H9 (cell line): ENCODE measurements around the gene TMEM191B. TPM values are rescaled to one million over a fixed set of nuclear protein-coding genes. Genes with fewer than 3 reads are reported as not detected.
"Not testable (repeated sequence)": the region's sequence is repeated elsewhere in the genome, so short reads cannot be mapped to it uniquely, and the experiment has no call there.

Source experiments
- DNase-seq: peaks from one replicate; pipeline ENCODE4 v3.0.0-alpha.2; 2017
- H2AFZ ChIP-seq: one replicate; pipeline ENCODE4 v1.6.1; 2013; ENCODE audit warnings: mild to moderate bottlenecking, low read length, control low read depth, moderate library complexity
- H2AK5ac ChIP-seq: 2 replicates; pipeline ENCODE4 v1.6.1; 2013; ENCODE audit warnings: low read length, control low read depth, mixed read lengths; ENCODE audit not compliant: insufficient read length
- H2BK120ac ChIP-seq: one replicate; pipeline ENCODE4 v1.6.1; 2013; ENCODE audit warnings: low read depth, mild to moderate bottlenecking, low read length, control low read depth, inconsistent platforms; ENCODE audit not compliant: poor library complexity, severe bottlenecking
- H2BK12ac ChIP-seq: 2 replicates; pipeline ENCODE4 v1.6.1; 2013; ENCODE audit warnings: low read length, control low read depth, mixed read lengths, low read depth; ENCODE audit not compliant: insufficient read length
- H2BK15ac ChIP-seq: 2 replicates; pipeline ENCODE4 v1.6.1; 2013; ENCODE audit warnings: low read depth, low read length, control low read depth
- H2BK20ac ChIP-seq: one replicate; pipeline ENCODE4 v1.6.1; 2013; ENCODE audit warnings: low read depth, mild to moderate bottlenecking, low read length, control low read depth, inconsistent platforms; ENCODE audit not compliant: poor library complexity, severe bottlenecking
- H2BK5ac ChIP-seq: 2 replicates; pipeline ENCODE4 v1.6.1; 2013; ENCODE audit warnings: low read length, control low read depth, mixed read lengths; ENCODE audit not compliant: insufficient read length
- H3K14ac ChIP-seq: 2 replicates; pipeline ENCODE4 v1.6.1; 2013; ENCODE audit warnings: low read length, control low read depth; ENCODE audit not compliant: insufficient read depth
- H3K18ac ChIP-seq: 2 replicates; pipeline ENCODE4 v1.6.1; 2013; ENCODE audit warnings: low read depth, mild to moderate bottlenecking, mixed read lengths, low read length, control low read depth; ENCODE audit not compliant: insufficient read length
- H3K23ac ChIP-seq: 2 replicates; pipeline ENCODE4 v1.6.1; 2013; ENCODE audit warnings: low read length, control low read depth, mixed read lengths, low read depth; ENCODE audit not compliant: insufficient read length
- H3K23me2 ChIP-seq: 2 replicates; pipeline ENCODE4 v1.6.1; 2013; ENCODE audit warnings: low read depth, mild to moderate bottlenecking, mixed read lengths, low read length, control low read depth; ENCODE audit not compliant: insufficient read length, poor library complexity, severe bottlenecking
- H3K27ac ChIP-seq: 2 replicates; pipeline ENCODE4 v1.5.1; 2013; ENCODE audit warnings: low read length, control low read depth, mixed read lengths, low read depth; ENCODE audit not compliant: insufficient read length
- H3K27me3 ChIP-seq: 2 replicates; pipeline ENCODE4 v1.6.1; 2013; ENCODE audit warnings: low read length, control low read depth, inconsistent platforms; ENCODE audit not compliant: insufficient read depth
- H3K4ac ChIP-seq: 2 replicates; pipeline ENCODE4 v1.6.1; 2013; ENCODE audit warnings: low read depth, mild to moderate bottlenecking, control low read depth, inconsistent platforms, low read length, moderate library complexity
- H3K4me1 ChIP-seq: 2 replicates; pipeline ENCODE4 v1.6.1; 2013; ENCODE audit warnings: low read length, control low read depth, inconsistent platforms; ENCODE audit not compliant: insufficient read depth
- H3K4me2 ChIP-seq: 2 replicates; pipeline ENCODE4 v1.6.1; 2013; ENCODE audit warnings: low read length, control low read depth, mixed read lengths; ENCODE audit not compliant: insufficient read length, insufficient read depth
- H3K56ac ChIP-seq: 2 replicates; pipeline ENCODE4 v1.6.1; 2013; ENCODE audit warnings: low read depth, mild to moderate bottlenecking, mixed read lengths, low read length, control low read depth; ENCODE audit not compliant: insufficient read length
- H3K79me1 ChIP-seq: 2 replicates; pipeline ENCODE4 v1.6.1; 2013; ENCODE audit warnings: low read depth, mild to moderate bottlenecking, moderate library complexity, low read length, control low read depth, inconsistent platforms; ENCODE audit not compliant: insufficient read depth, poor library complexity, severe bottlenecking
- H3K79me2 ChIP-seq: 2 replicates; pipeline ENCODE4 v1.6.1; 2013; ENCODE audit warnings: low read length, control low read depth, inconsistent platforms; ENCODE audit not compliant: insufficient read depth
- H3K9ac ChIP-seq: 2 replicates; pipeline ENCODE4 v1.6.1; 2013; ENCODE audit warnings: low read length, control low read depth, mixed read lengths; ENCODE audit not compliant: insufficient read length; ENCODE audit errors: extremely low read depth
- H3K9me3 ChIP-seq: one replicate; pipeline ENCODE4 v1.6.1; 2013; ENCODE audit warnings: low read depth, low read length, inconsistent platforms; ENCODE audit not compliant: control insufficient read depth
- H3T11ph ChIP-seq: one replicate; pipeline ENCODE4 v1.6.1; 2013; ENCODE audit warnings: mild to moderate bottlenecking, low read length, control low read depth, inconsistent platforms
- H4K20me1 ChIP-seq: one replicate; pipeline ENCODE4 v1.6.1; 2013; ENCODE audit not compliant: control insufficient read depth, insufficient read length, insufficient read depth
- H4K5ac ChIP-seq: 2 replicates; pipeline ENCODE4 v1.6.1; 2013; ENCODE audit warnings: low read depth, mild to moderate bottlenecking, mixed read lengths, low read length, control low read depth; ENCODE audit not compliant: insufficient read length
- H4K8ac ChIP-seq: replicated peaks from 2 replicates; pipeline ENCODE4 v1.6.1; 2013; ENCODE audit warnings: low read length, control low read depth, mixed read lengths, low read depth; ENCODE audit not compliant: insufficient read length
- H4K91ac ChIP-seq: 2 replicates; pipeline ENCODE4 v1.6.1; 2013; ENCODE audit warnings: low read depth, mild to moderate bottlenecking, moderate library complexity, mixed read lengths, low read length, control low read depth; ENCODE audit not compliant: insufficient read length
- H3K27ac Mint-ChIP-seq, 3 experiments: 2 replicates in 2 of 3; 3 replicates in 1 of 3; pipeline ENCODE4 v1.8.0; 2020 to 2021; ENCODE audit warnings: mixed read lengths in 3 of 3, mild to moderate bottlenecking in 1 of 3, moderate library complexity in 1 of 3
- H3K27me3 Mint-ChIP-seq: 2 replicates; pipeline ENCODE4 v1.8.0; 2021; ENCODE audit warnings: low read depth, mild to moderate bottlenecking, moderate library complexity, mixed read lengths
- H3K36me3 Mint-ChIP-seq, 3 experiments: 2 replicates in 2 of 3; 3 replicates in 1 of 3; pipeline ENCODE4 v1.8.0; 2020 to 2021; ENCODE audit warnings: low read depth in 3 of 3, mixed read lengths in 3 of 3; ENCODE audit not compliant: insufficient read depth in 1 of 3
- H3K4me1 Mint-ChIP-seq, 2 experiments: 2 replicates each; pipeline ENCODE4 v1.8.0; 2020; ENCODE audit warnings: mixed read lengths in 2 of 2
- H3K4me3 Mint-ChIP-seq, 2 experiments: 2 replicates in 1 of 2; 3 replicates in 1 of 2; pipeline ENCODE4 v1.8.0; 2020 to 2021; ENCODE audit warnings: mild to moderate bottlenecking in 2 of 2, mixed read lengths in 2 of 2, moderate library complexity in 1 of 2
- H3K9me3 Mint-ChIP-seq, 2 experiments: 2 replicates in 1 of 2; 3 replicates in 1 of 2; pipeline ENCODE4 v1.8.0; 2020; ENCODE audit warnings: mild to moderate bottlenecking in 2 of 2, mixed read lengths in 2 of 2, moderate library complexity in 1 of 2
- WGBS: extraction: QIAGEN DNeasy Blood & Tissue Kit; methylation state at CpG from one replicate; pipeline ENCODE4 v1.1.7; 2013; ENCODE audit warnings: missing lambda C conversion rate, low lambda C conversion rate, mixed read lengths; ENCODE audit not compliant: insufficient read length; ENCODE audit errors: extremely low coverage; 5-methylcytosine and 5-hydroxymethylcytosine counted together
- total RNA-seq: library from RNA; stranded (reverse); gene quantifications from 2 replicates; pipeline ENCODE4 v1.2.1, GENCODE V29; 2021

TMEM191B gene
- total RNA-seq, 1 experiment from 2014 or later, result 1.4 TPM

- H2AFZ ChIP-seq, H4K91ac ChIP-seq, H3K23me2 ChIP-seq, H4K8ac ChIP-seq, H3K18ac ChIP-seq, H3K9me3 Mint-ChIP-seq, H3K79me1 ChIP-seq, H3K27ac Mint-ChIP-seq, H3K9ac ChIP-seq, H3K36me3 Mint-ChIP-seq, H3K4me1 ChIP-seq, H3K9me3 ChIP-seq, H3T11ph ChIP-seq, H3K4me2 ChIP-seq, H3K27me3 ChIP-seq, H3K14ac ChIP-seq, H3K79me2 ChIP-seq, H2BK20ac ChIP-seq, H3K23ac ChIP-seq, H3K27ac ChIP-seq, H4K20me1 ChIP-seq, H2AK5ac ChIP-seq, H2BK5ac ChIP-seq, H2BK15ac ChIP-seq, H2BK12ac ChIP-seq, H3K56ac ChIP-seq, H3K4me1 Mint-ChIP-seq, H3K4me3 Mint-ChIP-seq, H3K27me3 Mint-ChIP-seq, H4K5ac ChIP-seq, H2BK120ac ChIP-seq, DNase-seq, H3K4ac ChIP-seq: not testable (repeated sequence)
- WGBS, result no CpG with 5 or more reads among the region's 6 CpGs
Observed at GRCh38 chr22:18558939-18559338, 31.3 kb downstream of the TMEM191B start.

- H3K14ac ChIP-seq, H3K56ac ChIP-seq, H3K23ac ChIP-seq, H3K23me2 ChIP-seq, H3K27me3 ChIP-seq, H2BK15ac ChIP-seq, H3K79me2 ChIP-seq, H3K4ac ChIP-seq, H3K79me1 ChIP-seq, H3K9ac ChIP-seq, H2AFZ ChIP-seq, H3K9me3 Mint-ChIP-seq, H3T11ph ChIP-seq, H3K27me3 Mint-ChIP-seq, H3K27ac Mint-ChIP-seq, H4K91ac ChIP-seq, H2BK5ac ChIP-seq, H3K4me2 ChIP-seq, H4K5ac ChIP-seq, H2AK5ac ChIP-seq, H3K4me1 ChIP-seq, H4K20me1 ChIP-seq, H2BK120ac ChIP-seq, H3K27ac ChIP-seq, H3K36me3 Mint-ChIP-seq, H3K4me1 Mint-ChIP-seq, H2BK12ac ChIP-seq, H3K9me3 ChIP-seq, H3K4me3 Mint-ChIP-seq, DNase-seq, H2BK20ac ChIP-seq, H3K18ac ChIP-seq, H4K8ac ChIP-seq: not testable (repeated sequence)
- WGBS, result no CpG with 5 or more reads among the region's 16 CpGs
Observed at GRCh38 chr22:18560099-18560974, 32.7 kb downstream of the TMEM191B start.
